Activated naive CD4-positive, alpha-beta T cell treated with anti-CD3 and anti-CD28 coated beads, Interleukin-2, amount 10 ng/mL, durations not matched to agents 7 days and 5 days (primary cell): ENCODE results near the gene MCEMP1.

Experiments
- CTCF ChIA-PET: fragments of 350-600 bp; sonication (Branson Sonifier 250); formaldehyde crosslinking; loops from one replicate; lab custom pipeline; 2021; ENCODE audit warnings: antibody characterized with exemption; lab: Charles Lee
- DNase-seq: peaks from one replicate; pipeline ENCODE4 v3.0.0-alpha.2; 2020
- H3K27ac Mint-ChIP-seq: one replicate; pipeline ENCODE4 v1.8.0; 2021; ENCODE audit warnings: mild to moderate bottlenecking, moderate library complexity, mixed read lengths
- H3K27me3 Mint-ChIP-seq: one replicate; pipeline ENCODE4 v1.8.0; 2021; ENCODE audit warnings: mild to moderate bottlenecking, mixed read lengths
- H3K36me3 Mint-ChIP-seq: one replicate; pipeline ENCODE4 v1.8.0; 2021; ENCODE audit warnings: mixed read lengths
- H3K4me1 Mint-ChIP-seq: one replicate; pipeline ENCODE4 v1.8.0; 2021; ENCODE audit warnings: mixed read lengths
- H3K4me3 Mint-ChIP-seq: one replicate; pipeline ENCODE4 v1.8.0; 2021; ENCODE audit warnings: mild to moderate bottlenecking, moderate library complexity, mixed read lengths
- H3K9me3 Mint-ChIP-seq: one replicate; pipeline ENCODE4 v1.8.0; 2021; ENCODE audit warnings: mixed read lengths

The MCEMP1 gene

GRCh38 chr19:7676854-7677253 is at the start of gene MCEMP1:
TSS of gene MCEMP1 (plus strand) at chr19:7677090. CDS start at chr19:7677121, 31 bp downstream.
- no peak for DNase-seq
- peaks cover 59% of the 10 kb centered on the region for H3K4me1 Mint-ChIP-seq
- H3K36me3 Mint-ChIP-seq, result peaks cover 4% of the 10 kb centered on the region
- no peak within 1 kb of the TSS for H3K27ac Mint-ChIP-seq
- CTCF ChIA-PET, result interaction anchor here (2.2 kb wide), 1 partner anchor 123 kb away, joined by 7 read pairs; no protein-coding TSS in a partner anchor
- peaks cover 70% of the 10 kb centered on the region for H3K27me3 Mint-ChIP-seq
- H3K4me3 Mint-ChIP-seq, result peak within 1 kb of the TSS; percentile 13
- no peaks in the 10 kb centered on the region for H3K9me3 Mint-ChIP-seq

GRCh38 chr19:7627166-7627565 is 49.7 kb upstream of the MCEMP1 start:
- Mint-ChIP-seq H3K27me3 (no peaks in the 10 kb centered on the region), H3K4me1 (peaks cover 40% of the 10 kb centered on the region), H3K27ac (peak overlapping the region; percentile 42), H3K4me3 (no peak overlapping the region), H3K36me3 (peaks cover 37% of the 10 kb centered on the region), H3K9me3 (no peaks in the 10 kb centered on the region)
- DNase-seq, result no peak
- CTCF ChIA-PET, result no interaction called here

DNA sequence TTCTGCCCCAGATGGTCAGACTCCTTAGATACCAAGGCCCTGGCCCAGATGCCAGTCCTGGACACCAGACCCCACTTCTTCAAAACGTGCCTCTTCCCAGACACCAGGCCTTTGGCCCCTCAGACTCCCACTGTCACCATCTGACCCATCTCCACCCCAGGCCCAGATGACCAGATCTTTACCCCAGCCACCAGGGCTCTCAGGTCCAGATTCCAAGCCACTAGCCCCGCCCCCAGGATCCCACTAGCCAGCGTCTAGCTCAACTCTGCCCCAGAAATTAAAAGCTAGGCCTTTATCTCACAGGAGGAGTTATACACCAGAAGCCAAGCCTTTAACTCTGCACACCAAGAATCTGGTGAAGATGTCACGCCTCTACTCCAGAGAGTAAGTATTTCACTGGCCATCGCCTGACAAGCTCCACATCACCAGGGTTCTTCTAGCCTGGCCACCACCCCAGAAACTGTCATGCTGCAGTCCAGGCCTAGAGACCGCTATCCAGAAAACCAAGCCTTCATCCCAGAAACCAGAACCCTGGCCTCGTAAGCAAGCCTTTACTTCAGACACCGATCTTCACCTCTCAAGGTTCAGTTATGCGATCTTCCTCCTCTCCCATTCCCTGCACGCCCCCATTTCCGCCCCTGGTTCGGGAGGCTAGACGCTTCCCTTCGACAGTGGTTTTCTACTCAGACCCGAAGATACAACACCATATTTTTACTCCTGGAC is 48.1 kb upstream of the MCEMP1 start:
- peak; percentile 34 for DNase-seq
- Mint-ChIP-seq H3K27ac (peak overlapping the region; percentile 98), H3K9me3 (no peaks in the 10 kb centered on the region), H3K36me3 (peaks cover 36% of the 10 kb centered on the region), H3K27me3 (no peaks in the 10 kb centered on the region), H3K4me1 (peaks cover 40% of the 10 kb centered on the region), H3K4me3 (peak overlapping the region; percentile 92)
- CTCF ChIA-PET, result interaction anchor here (1.2 kb wide), 1 partner anchor 9 kb away, joined by 3 read pairs; no protein-coding TSS in a partner anchor

- Mint-ChIP-seq H3K9me3 (no peaks in the 10 kb centered on the region), H3K27ac (peak within 1 kb of the TSS; percentile 98), H3K36me3 (peaks cover 34% of the 10 kb centered on the region), H3K27me3 (no peaks in the 10 kb centered on the region), H3K4me1 (peaks cover 41% of the 10 kb centered on the region), H3K4me3 (peak within 1 kb of the TSS; percentile 92)
- peak; percentile 97 for DNase-seq
- CTCF ChIA-PET, result interaction anchor here (0.8 to 1.2 kb wide), 3 partner anchors 8 to 61 kb away, joined by 3 to 4 read pairs (median 3); no protein-coding TSS in a partner anchor
Measured at GRCh38 chr19:7629347-7630054, 47.4 kb upstream of the MCEMP1 start, which contains the start of the genes PET100 and XAB2. TSS of gene PET100 (plus strand) at chr19:7629793. CDS start at chr19:7629834, 41 bp downstream. TSS of gene XAB2 (minus strand) at chr19:7629545. CDS start at chr19:7629527, 18 bp downstream.

DNA sequence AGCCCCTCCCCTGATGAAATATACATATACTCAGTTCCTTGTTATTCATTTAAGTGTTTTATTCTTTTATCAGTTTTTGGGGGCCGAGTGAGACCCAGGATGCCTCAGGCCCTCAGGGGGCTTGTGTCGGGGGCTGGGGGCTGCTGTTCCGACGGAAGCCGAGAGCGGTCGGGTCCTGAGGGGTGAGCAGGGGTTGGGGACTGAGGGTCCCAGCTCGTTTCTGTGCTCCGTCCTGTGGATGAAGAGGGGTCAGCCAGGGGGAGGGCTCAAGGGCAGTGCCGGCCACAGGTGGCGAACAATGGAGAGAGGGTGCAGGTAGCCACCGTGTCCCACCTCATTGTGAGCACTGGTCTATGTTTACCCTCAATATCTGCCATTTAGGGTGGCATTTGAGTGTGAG is 45.3 kb upstream of the MCEMP1 start:
- peaks cover 51% of the 10 kb centered on the region for H3K4me1 Mint-ChIP-seq
- CTCF ChIA-PET, result no interaction called here
- H3K27ac Mint-ChIP-seq, result peak overlapping the region; percentile 47
- DNase-seq, result no peak
- H3K27me3 Mint-ChIP-seq, result peaks cover under 1% of the 10 kb centered on the region
- H3K4me3 Mint-ChIP-seq, result peak overlapping the region; percentile 19
- peaks cover 28% of the 10 kb centered on the region for H3K36me3 Mint-ChIP-seq
- H3K9me3 Mint-ChIP-seq, result no peaks in the 10 kb centered on the region

- no peaks in the 10 kb centered on the region for H3K9me3 Mint-ChIP-seq
- peaks cover 49% of the 10 kb centered on the region for H3K4me1 Mint-ChIP-seq
- CTCF ChIA-PET, result no interaction called here
- H3K27ac Mint-ChIP-seq, result no peak overlapping the region
- peaks cover 23% of the 10 kb centered on the region for H3K36me3 Mint-ChIP-seq
- peaks cover 4% of the 10 kb centered on the region for H3K27me3 Mint-ChIP-seq
- no peak for DNase-seq
- H3K4me3 Mint-ChIP-seq, result no peak overlapping the region
Measured at GRCh38 chr19:7632340-7633203, 44.3 kb upstream of the MCEMP1 start.

DNA sequence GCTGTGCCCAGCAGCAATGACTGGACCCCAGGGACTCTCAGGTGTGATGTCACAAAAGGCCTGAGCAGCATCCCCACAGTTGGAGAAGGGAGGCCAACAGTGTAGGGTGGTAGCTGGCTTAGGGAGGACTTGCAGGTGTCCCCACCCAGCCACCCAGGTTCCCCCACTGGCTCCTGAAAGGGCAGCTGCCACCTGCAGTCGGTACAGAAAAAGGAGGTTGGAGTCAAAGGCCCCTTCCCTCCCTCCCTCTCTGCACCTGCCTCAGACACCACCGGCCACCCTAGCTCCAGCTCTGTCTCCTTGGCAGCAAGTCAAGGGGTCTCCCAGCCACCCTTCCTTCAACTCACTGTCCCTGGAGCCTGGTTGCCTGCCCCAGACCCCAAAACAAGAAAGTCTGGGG is 43.2 kb upstream of the MCEMP1 start, which contains the start of gene PCP2:
PCP2 (minus strand) TSS at position 22 of the 400 bp plus-strand sequence. CDS start 262 bp downstream, outside the sequence.
- H3K9me3 Mint-ChIP-seq, result no peaks in the 10 kb centered on the region
- no peak for DNase-seq
- no peak within 1 kb of the TSS for H3K27ac Mint-ChIP-seq
- peaks cover 49% of the 10 kb centered on the region for H3K4me1 Mint-ChIP-seq
- H3K4me3 Mint-ChIP-seq, result no peak within 1 kb of the TSS
- CTCF ChIA-PET, result no interaction called here
- peaks cover 23% of the 10 kb centered on the region for H3K36me3 Mint-ChIP-seq
- H3K27me3 Mint-ChIP-seq, result peaks cover 4% of the 10 kb centered on the region

GRCh38 chr19:7635670-7636069 is 41.2 kb upstream of the MCEMP1 start:
- peak overlapping the region; percentile 81 for H3K4me3 Mint-ChIP-seq

DNA sequence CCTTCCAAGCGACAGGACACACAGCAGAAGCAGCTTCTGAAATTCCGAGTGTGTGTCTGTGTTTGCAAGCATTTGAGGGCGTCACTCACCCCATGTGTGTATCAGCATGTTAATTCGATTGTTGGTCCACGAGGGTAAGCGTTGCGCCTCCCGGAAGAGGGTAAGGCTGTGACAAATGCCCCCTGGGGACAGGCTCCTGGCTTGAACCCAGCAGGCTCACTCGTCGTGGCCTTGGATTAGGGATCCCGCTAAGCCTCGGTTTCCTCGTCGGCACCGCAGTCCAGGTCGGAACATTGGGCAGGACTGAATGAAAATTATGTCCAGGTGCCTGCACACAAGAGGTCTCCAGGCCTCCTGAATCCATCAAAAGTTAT is 40.6 kb upstream of the MCEMP1 start:
- H3K27me3 Mint-ChIP-seq, result peaks cover 4% of the 10 kb centered on the region
- DNase-seq, result no peak
- peak overlapping the region; percentile 81 for H3K4me3 Mint-ChIP-seq
- CTCF ChIA-PET, result interaction anchor here (1.0 kb wide), 1 partner anchor 16 kb away, joined by 4 read pairs; no protein-coding TSS in a partner anchor
- H3K4me1 Mint-ChIP-seq, result peaks cover 37% of the 10 kb centered on the region
- H3K27ac Mint-ChIP-seq, result peak overlapping the region; percentile 90
- H3K9me3 Mint-ChIP-seq, result peaks cover 9% of the 10 kb centered on the region
- peaks cover 29% of the 10 kb centered on the region for H3K36me3 Mint-ChIP-seq

More at GRCh38 chr19:7635670-7636069, 41.2 kb upstream of the MCEMP1 start:
- peaks cover 41% of the 10 kb centered on the region for H3K4me1 Mint-ChIP-seq
- CTCF ChIA-PET, result interaction anchor here (1.0 kb wide), 1 partner anchor 17 kb away, joined by 4 read pairs; no protein-coding TSS in a partner anchor
- H3K36me3 Mint-ChIP-seq, result peaks cover 29% of the 10 kb centered on the region
- H3K9me3 Mint-ChIP-seq, result peaks cover 9% of the 10 kb centered on the region
- H3K27me3 Mint-ChIP-seq, result peaks cover 4% of the 10 kb centered on the region
- no peak for DNase-seq
- H3K27ac Mint-ChIP-seq, result peak overlapping the region; percentile 84

GRCh38 chr19:7636691-7637373 is 40.1 kb upstream of the MCEMP1 start, which contains the start of gene STXBP2:
TSS of gene STXBP2 (plus strand) at chr19:7637110. CDS start at chr19:7637150, 40 bp downstream.
- peak within 1 kb of the TSS; percentile 90 for H3K27ac Mint-ChIP-seq
- peak; percentile 94 for DNase-seq
- peaks cover 27% of the 10 kb centered on the region for H3K36me3 Mint-ChIP-seq
- CTCF ChIA-PET, result interaction anchor here (0.7 to 1.4 kb wide), 2 partner anchors 44 to 1949 kb away, joined by 4 to 10 read pairs; partner anchors contain the start of gene TRAPPC5
- peaks cover 9% of the 10 kb centered on the region for H3K9me3 Mint-ChIP-seq
- H3K4me1 Mint-ChIP-seq, result peaks cover 37% of the 10 kb centered on the region
- H3K27me3 Mint-ChIP-seq, result peaks cover 4% of the 10 kb centered on the region
- H3K4me3 Mint-ChIP-seq, result peak within 1 kb of the TSS; percentile 81

DNA sequence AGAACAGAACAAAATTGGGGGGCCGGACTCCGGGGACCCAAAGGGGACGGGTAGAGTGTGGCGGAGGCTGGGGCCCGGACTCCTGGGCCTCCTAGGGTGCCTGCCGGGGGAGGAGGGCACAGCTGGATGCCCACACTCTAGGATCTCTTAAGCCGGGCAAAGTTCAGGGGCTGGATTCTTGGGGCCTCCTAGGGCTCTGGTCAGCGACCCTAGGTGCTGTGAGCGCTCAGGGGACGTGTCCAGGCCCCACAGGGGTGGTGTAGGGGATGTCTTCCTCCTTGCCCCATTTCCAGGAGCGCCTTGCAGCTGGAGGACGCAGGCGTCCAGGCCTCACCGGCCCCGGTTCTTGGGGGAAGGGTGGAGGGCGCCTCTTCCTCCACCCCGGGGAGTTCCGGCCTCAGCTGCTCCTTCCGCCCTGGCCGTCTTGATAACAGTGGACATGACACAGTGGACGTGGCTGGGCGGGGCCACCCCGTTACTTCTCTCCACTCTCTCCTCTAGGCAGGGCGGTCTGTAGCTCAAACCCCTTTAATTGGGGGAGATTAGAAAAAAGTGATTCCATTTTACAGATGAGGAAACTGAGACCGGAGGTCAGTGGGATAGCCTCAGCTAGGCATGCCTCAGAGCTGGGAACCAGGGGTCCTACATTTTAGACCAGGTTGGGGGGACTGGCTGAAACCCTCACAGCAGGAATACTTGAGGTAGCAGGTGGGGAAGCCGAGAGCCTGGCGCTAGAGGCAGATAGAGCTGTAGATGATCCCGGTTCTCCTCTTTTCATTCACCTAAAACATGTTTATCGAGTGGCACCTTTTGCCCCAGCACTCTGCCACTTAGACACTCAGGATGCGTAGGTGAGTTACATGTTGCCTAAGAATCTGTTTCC is 39.3 kb upstream of the MCEMP1 start:
- Mint-ChIP-seq H3K4me3 (peak overlapping the region; percentile 81), H3K9me3 (peaks cover 9% of the 10 kb centered on the region), H3K36me3 (peaks cover 26% of the 10 kb centered on the region), H3K27ac (peak overlapping the region; percentile 90), H3K4me1 (peaks cover 37% of the 10 kb centered on the region), H3K27me3 (peaks cover 4% of the 10 kb centered on the region)
- DNase-seq, result peak; percentile 31
- CTCF ChIA-PET, result interaction anchor here (0.7 to 1.4 kb wide), 5 partner anchors 9 to 1950 kb away, joined by 3 to 10 read pairs (median 4); partner anchors contain the start of genes PET100, TRAPPC5 and XAB2
